Measurements from ENCODE around the gene CDKAL1. TPM values are rescaled to one million over a fixed set of nuclear protein-coding genes. Genes with fewer than 3 reads are reported as not detected.
A peak's percentile ranks its signal among the peaks of the same experiment; 100 is the strongest.

Gene CDKAL1
- total and polyA plus RNA-seq, 10 of the 15 experiments (the other 5 are each of a cell fraction or from before 2014, with no cell fraction given) = 10.7 to 26.9 (median 17.3) TPM

GRCh38 chr6:21022343-21023107 lies 488.3 kb downstream of the CDKAL1 start (continued):
- no peak for TF ChIP-seq HSF1 (IDR thresholded peaks at IDR 0.05; ENCODE audit: low read depth, low read length)
- no peak for TF ChIP-seq STAT1 (conservative IDR thresholded peaks at IDR 0.05)
- no peak for TF ChIP-seq USF2 (IDR thresholded peaks at IDR 0.05; ENCODE audit: borderline replicate concordance, low read depth, low read length)
- TF ChIP-seq BCL11A (IDR thresholded peaks at IDR 0.05; ENCODE audit: low read depth, low read length) = no peak
- TF ChIP-seq SUZ12 (IDR thresholded peaks at IDR 0.05; ENCODE audit: unreplicated experiment) = no peak
- TF ChIP-seq MEF2B (IDR thresholded peaks at IDR 0.05; ENCODE audit: partially characterized antibody, poor library complexity, severe bottlenecking) = peak; percentile 54
- TF ChIP-seq PKNOX1 (IDR thresholded peaks at IDR 0.05) = peak; percentile 65
- TF ChIP-seq ZNF24 (IDR thresholded peaks at IDR 0.05) = 0 out of 2 replicates have a peak, but pooled peaks have one; percentile 8
- TF ChIP-seq RAD21 (IDR thresholded peaks at IDR 0.05; ENCODE audit: insufficient read depth, low read depth, low read length) = no peak; the same call in 1 of the 2 replicates
- no peak for TF ChIP-seq REST (IDR thresholded peaks at IDR 0.05; ENCODE audit: low read depth, low read length)
- TF ChIP-seq POU2F2 (IDR thresholded peaks at IDR 0.05; ENCODE audit: borderline replicate concordance, low read depth, low read length) = no peak; the same call in 2 of the 3 replicates
- 0 out of 2 replicates have a peak, but pooled peaks have one; percentile 23 for TF ChIP-seq MEF2A (IDR thresholded peaks at IDR 0.05; ENCODE audit: insufficient read depth, low read depth, low read length)
- no peak for TF ChIP-seq TAF1 (IDR thresholded peaks at IDR 0.05; ENCODE audit: borderline replicate concordance, low read depth, low read length)
- TF ChIP-seq RCOR1 (conservative IDR thresholded peaks at IDR 0.05; ENCODE audit: low read depth, low read length) = no peak
- no peak for TF ChIP-seq NFYB (IDR thresholded peaks at IDR 0.05; ENCODE audit: insufficient read depth, low read depth, low read length)
- no peak for TF ChIP-seq RBBP5 (conservative IDR thresholded peaks at IDR 0.05)
- TF ChIP-seq MYC (IDR thresholded peaks at IDR 0.05; ENCODE audit: insufficient read depth, insufficient read length, insufficient replicate concordance, low read length, severe bottlenecking) = no peak
- TF ChIP-seq ZSCAN29 (IDR thresholded peaks at IDR 0.05) = no peak
- TF ChIP-seq IRF3 (IDR thresholded peaks at IDR 0.05) = no peak
- TF ChIP-seq NFYA (IDR thresholded peaks at IDR 0.05; ENCODE audit: borderline replicate concordance, low read depth, low read length) = no peak
- no peak for TF ChIP-seq ZNF622 (IDR thresholded peaks at IDR 0.05)
